ENCODE data around the gene SRGAP1.

Gene SRGAP1

DNA sequence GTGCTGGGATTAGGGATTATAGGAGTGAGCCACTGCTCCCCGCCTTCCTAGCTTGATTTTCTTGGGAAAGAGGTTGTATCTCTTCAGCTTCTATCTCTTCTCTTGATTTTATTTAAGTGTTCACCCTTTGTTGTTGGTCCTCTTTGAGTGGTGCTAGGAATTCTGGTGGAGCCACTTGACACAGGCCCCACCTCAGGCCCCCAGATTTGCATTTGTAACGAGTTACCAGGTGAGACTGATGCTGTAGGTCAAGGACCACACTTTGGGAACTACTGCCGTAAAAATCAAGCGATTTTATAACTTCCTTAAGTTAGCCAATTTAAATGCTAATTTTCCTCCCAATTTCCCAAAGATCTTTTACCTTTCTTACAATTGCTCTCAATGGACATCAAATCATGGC, 26.3 kb downstream of the SRGAP1 start:
- H3K27ac ChIP-seq (ENCODE audit: low read length) = no peak overlapping the region
- no peaks in the 10 kb centered on the region for H3K9me2 ChIP-seq (replicated peaks; ENCODE audit: insufficient read depth, low read length)
- H3K9ac ChIP-seq (ENCODE audit: low read length) = no peak overlapping the region
- no peaks in the 10 kb centered on the region for H3K9me3 ChIP-seq (replicated peaks; ENCODE audit: insufficient read depth, low read length)
- TF ChIP-seq, protein P1, sequence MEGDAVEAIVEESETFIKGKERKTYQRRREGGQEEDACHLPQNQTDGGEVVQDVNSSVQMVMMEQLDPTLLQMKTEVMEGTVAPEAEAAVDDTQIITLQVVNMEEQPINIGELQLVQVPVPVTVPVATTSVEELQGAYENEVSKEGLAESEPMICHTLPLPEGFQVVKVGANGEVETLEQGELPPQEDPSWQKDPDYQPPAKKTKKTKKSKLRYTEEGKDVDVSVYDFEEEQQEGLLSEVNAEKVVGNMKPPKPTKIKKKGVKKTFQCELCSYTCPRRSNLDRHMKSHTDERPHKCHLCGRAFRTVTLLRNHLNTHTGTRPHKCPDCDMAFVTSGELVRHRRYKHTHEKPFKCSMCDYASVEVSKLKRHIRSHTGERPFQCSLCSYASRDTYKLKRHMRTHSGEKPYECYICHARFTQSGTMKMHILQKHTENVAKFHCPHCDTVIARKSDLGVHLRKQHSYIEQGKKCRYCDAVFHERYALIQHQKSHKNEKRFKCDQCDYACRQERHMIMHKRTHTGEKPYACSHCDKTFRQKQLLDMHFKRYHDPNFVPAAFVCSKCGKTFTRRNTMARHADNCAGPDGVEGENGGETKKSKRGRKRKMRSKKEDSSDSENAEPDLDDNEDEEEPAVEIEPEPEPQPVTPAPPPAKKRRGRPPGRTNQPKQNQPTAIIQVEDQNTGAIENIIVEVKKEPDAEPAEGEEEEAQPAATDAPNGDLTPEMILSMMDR (IDR thresholded peaks at IDR 0.05; ENCODE audit: low read length) = no peak
- TF ChIP-seq EZH2 (optimal IDR thresholded peaks at IDR 0.05; ENCODE audit: low read depth, low read length) (no peak), EZH2phosphoT487 (IDR thresholded peaks at IDR 0.05; ENCODE audit: low read length) (no peak)
- no peak overlapping the region for H3K4me2 ChIP-seq (ENCODE audit: low read depth, low read length)
- no peaks in the 10 kb centered on the region for H3K27me3 ChIP-seq (replicated peaks; ENCODE audit: insufficient read depth, low read length)
- H3K79me2 ChIP-seq (ENCODE audit: low read length) = no peaks in the 10 kb centered on the region
- H4K20me1 ChIP-seq (ENCODE audit: insufficient read depth, low read length) = no peaks in the 10 kb centered on the region
- H3K4me3 ChIP-seq (ENCODE audit: low read length) = no peak overlapping the region
- H3K36me3 ChIP-seq (replicated peaks; ENCODE audit: insufficient read depth, low read length) = no peaks in the 10 kb centered on the region
- no peak overlapping the region for H2AFZ ChIP-seq (ENCODE audit: low read length)
- no peaks in the 10 kb centered on the region for H3K4me1 ChIP-seq (ENCODE audit: low read length)
- DNase-seq = no peak
- H3F3A ChIP-seq (ENCODE audit: insufficient read depth, low read length) = no peaks in the 10 kb centered on the region

DNA sequence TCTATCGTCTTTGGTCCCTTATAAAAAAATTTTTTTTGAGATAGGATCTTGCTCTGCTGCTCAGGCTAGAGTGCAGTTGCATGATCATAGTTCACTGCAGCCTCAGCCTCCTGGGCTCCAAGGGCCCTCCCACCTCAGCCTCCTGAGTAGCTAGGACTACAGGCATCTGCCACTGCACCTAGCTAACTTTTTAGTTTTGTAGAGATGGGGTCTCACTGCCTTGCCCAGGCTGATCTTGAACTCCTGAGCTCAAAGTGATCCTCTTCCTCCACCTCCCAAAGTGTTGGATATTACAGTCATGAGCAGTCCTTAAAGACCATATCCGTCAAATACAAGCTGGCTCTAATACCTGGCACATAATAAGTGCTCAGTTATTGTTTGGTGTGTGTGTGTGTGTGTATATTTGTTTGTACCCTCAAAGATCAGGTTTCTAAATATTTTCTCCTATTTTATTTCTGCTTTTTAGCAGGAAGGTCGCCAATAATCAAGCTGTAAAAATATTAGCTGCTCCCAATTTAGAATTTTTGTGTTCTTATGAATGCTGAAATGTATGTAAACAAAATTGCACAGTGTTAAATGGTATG, 30.5 kb downstream of the SRGAP1 start:
- Histone ChIP-seq H3K79me2 (ENCODE audit: low read length) (no peaks in the 10 kb centered on the region), H3K4me2 (ENCODE audit: low read depth, low read length) (no peak overlapping the region), H3K27me3 (replicated peaks; ENCODE audit: insufficient read depth, low read length) (no peaks in the 10 kb centered on the region), H3K27ac (ENCODE audit: low read length) (no peak overlapping the region), H3F3A (ENCODE audit: insufficient read depth, low read length) (no peaks in the 10 kb centered on the region), H3K9me3 (replicated peaks; ENCODE audit: insufficient read depth, low read length) (no peaks in the 10 kb centered on the region), H3K9me2 (replicated peaks; ENCODE audit: insufficient read depth, low read length) (no peaks in the 10 kb centered on the region), H3K9ac (ENCODE audit: low read length) (no peak overlapping the region), H4K20me1 (ENCODE audit: insufficient read depth, low read length) (no peaks in the 10 kb centered on the region), H3K4me1 (ENCODE audit: low read length) (no peaks in the 10 kb centered on the region), H3K4me3 (ENCODE audit: low read length) (no peak overlapping the region), H3K36me3 (replicated peaks; ENCODE audit: insufficient read depth, low read length) (no peaks in the 10 kb centered on the region), H2AFZ (ENCODE audit: low read length) (no peak overlapping the region)
- no peak for TF ChIP-seq EZH2 (optimal IDR thresholded peaks at IDR 0.05; ENCODE audit: low read depth, low read length)
- TF ChIP-seq, protein P1 (IDR thresholded peaks at IDR 0.05; ENCODE audit: low read length) = no peak
- TF ChIP-seq EZH2phosphoT487 (IDR thresholded peaks at IDR 0.05; ENCODE audit: low read length) = no peak
- DNase-seq = no peak

DNA sequence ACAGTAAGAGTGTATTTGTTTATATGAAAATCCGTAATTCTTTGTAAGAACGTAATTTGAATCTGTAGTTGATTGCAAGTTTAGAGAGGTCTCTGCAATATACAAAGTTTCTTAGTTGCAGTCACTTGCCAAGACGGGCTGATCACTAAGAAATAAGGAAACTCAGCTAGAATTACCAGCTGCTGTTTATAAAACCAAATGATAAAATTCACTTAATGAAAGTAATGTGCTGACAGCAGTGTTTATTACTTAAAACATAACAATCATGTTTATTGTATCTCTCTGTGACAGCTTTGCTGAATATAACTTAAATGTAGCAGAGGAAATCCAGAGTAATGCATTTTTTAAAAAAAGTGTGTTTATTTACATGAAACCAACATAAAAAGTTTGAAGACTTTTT, 31.2 kb downstream of the SRGAP1 start:
- H3K4me1 ChIP-seq (ENCODE audit: low read length) = no peaks in the 10 kb centered on the region
- no peak overlapping the region for H3K4me2 ChIP-seq (ENCODE audit: low read depth, low read length)
- DNase-seq = no peak
- H3K4me3 ChIP-seq (ENCODE audit: low read length) = no peak overlapping the region
- H2AFZ ChIP-seq (ENCODE audit: low read length) = no peak overlapping the region
- TF ChIP-seq, protein P1 (IDR thresholded peaks at IDR 0.05; ENCODE audit: low read length) = no peak
- TF ChIP-seq EZH2 (optimal IDR thresholded peaks at IDR 0.05; ENCODE audit: low read depth, low read length) (no peak), EZH2phosphoT487 (IDR thresholded peaks at IDR 0.05; ENCODE audit: low read length) (no peak)
- H4K20me1 ChIP-seq (ENCODE audit: insufficient read depth, low read length) = no peaks in the 10 kb centered on the region
- no peaks in the 10 kb centered on the region for H3K79me2 ChIP-seq (ENCODE audit: low read length)
- H3K9me3 ChIP-seq (replicated peaks; ENCODE audit: insufficient read depth, low read length) = no peaks in the 10 kb centered on the region
- H3K27me3 ChIP-seq (replicated peaks; ENCODE audit: insufficient read depth, low read length) = no peaks in the 10 kb centered on the region
- H3K9me2 ChIP-seq (replicated peaks; ENCODE audit: insufficient read depth, low read length) = no peaks in the 10 kb centered on the region
- H3K27ac ChIP-seq (ENCODE audit: low read length) = no peak overlapping the region
- no peak overlapping the region for H3K9ac ChIP-seq (ENCODE audit: low read length)
- H3K36me3 ChIP-seq (replicated peaks; ENCODE audit: insufficient read depth, low read length) = no peaks in the 10 kb centered on the region
- no peaks in the 10 kb centered on the region for H3F3A ChIP-seq (ENCODE audit: insufficient read depth, low read length)
